ENCODE data around the gene IFFO2. TPM values are rescaled to one million over a fixed set of nuclear protein-coding genes. Genes with fewer than 3 reads are reported as not detected.

Gene IFFO2
- total and polyA plus RNA-seq, 4 donors = 0.88 to 7.4 (median 3.0) TPM

Small RNA genes within 50 kb of the gene (small RNA-seq; reads per million reads assigned to genes)
- gene MIR1290 = not detected
- not detected for gene MIR4695

Other genes with a start within 250 kb of the IFFO2 start
- not detected for gene TAS1R2, start 97.0 kb downstream of the IFFO2 start, total RNA-seq
- not detected for gene TAS1R2, start 97.0 kb downstream of the IFFO2 start, polyA plus RNA-seq
- 100 to 1,000 TPM; 162 to 287 TPM for gene ALDH4A1, start 54.1 kb downstream of the IFFO2 start, total RNA-seq
- gene ALDH4A1, start 54.1 kb downstream of the IFFO2 start, polyA plus RNA-seq = 100 to 1,000 TPM; 201 to 424 TPM

Data from liver (tissue), 5 donors.